ENCODE results near the gene SDR42E2. TPM values are rescaled to one million over a fixed set of nuclear protein-coding genes. Genes with fewer than 3 reads are reported as not detected.

Gene SDR42E2
- total and polyA plus RNA-seq, 2 of the 4 experiments (the other 2 are of a cell fraction), result not detected

- no peak overlapping the region for H3K18ac ChIP-seq (ENCODE audit: low read depth, low read length)
- intact Hi-C loops (cut with micrococcal nuclease) (no loop called here), dilution Hi-C loops (cut with HindIII; ENCODE audit: low sequenced_read_pairs, unreplicated experiment) (no loop called here), in situ Hi-C loops (cut with MboI; ENCODE audit: low sequenced_read_pairs) (no loop called here)
- no TSS peak for BruUV-seq (replicated peaks)
- H2BK20ac ChIP-seq (ENCODE audit: low read depth, low read length), result no peak overlapping the region
- no peak for TF ChIP-seq MAFK (IDR thresholded peaks at IDR 0.05; ENCODE audit: low read depth, low read length)
- no peak for TF ChIP-seq MXI1 (IDR thresholded peaks at IDR 0.05; ENCODE audit: borderline replicate concordance, low read depth, low read length)
- no peak for TF ChIP-seq RCOR1 (IDR thresholded peaks at IDR 0.05; ENCODE audit: insufficient replicate concordance, low read length)
- no peak for TF ChIP-seq USF2 (IDR thresholded peaks at IDR 0.05; ENCODE audit: low read depth, low read length)
- TF ChIP-seq, protein P1, sequence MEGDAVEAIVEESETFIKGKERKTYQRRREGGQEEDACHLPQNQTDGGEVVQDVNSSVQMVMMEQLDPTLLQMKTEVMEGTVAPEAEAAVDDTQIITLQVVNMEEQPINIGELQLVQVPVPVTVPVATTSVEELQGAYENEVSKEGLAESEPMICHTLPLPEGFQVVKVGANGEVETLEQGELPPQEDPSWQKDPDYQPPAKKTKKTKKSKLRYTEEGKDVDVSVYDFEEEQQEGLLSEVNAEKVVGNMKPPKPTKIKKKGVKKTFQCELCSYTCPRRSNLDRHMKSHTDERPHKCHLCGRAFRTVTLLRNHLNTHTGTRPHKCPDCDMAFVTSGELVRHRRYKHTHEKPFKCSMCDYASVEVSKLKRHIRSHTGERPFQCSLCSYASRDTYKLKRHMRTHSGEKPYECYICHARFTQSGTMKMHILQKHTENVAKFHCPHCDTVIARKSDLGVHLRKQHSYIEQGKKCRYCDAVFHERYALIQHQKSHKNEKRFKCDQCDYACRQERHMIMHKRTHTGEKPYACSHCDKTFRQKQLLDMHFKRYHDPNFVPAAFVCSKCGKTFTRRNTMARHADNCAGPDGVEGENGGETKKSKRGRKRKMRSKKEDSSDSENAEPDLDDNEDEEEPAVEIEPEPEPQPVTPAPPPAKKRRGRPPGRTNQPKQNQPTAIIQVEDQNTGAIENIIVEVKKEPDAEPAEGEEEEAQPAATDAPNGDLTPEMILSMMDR (conservative IDR thresholded peaks at IDR 0.05; ENCODE audit: low read depth, low read length), result no peak
- TF ChIP-seq NFE2L2 (IDR thresholded peaks at IDR 0.05; ENCODE audit: low read depth, low read length), result no peak
- TF ChIP-seq CHD1 (IDR thresholded peaks at IDR 0.05; ENCODE audit: low read depth, low read length), result no peak
- TF ChIP-seq POLR2A (IDR thresholded peaks at IDR 0.05; ENCODE audit: low read depth, low read length), result no peak
- TF ChIP-seq, protein P2, sequence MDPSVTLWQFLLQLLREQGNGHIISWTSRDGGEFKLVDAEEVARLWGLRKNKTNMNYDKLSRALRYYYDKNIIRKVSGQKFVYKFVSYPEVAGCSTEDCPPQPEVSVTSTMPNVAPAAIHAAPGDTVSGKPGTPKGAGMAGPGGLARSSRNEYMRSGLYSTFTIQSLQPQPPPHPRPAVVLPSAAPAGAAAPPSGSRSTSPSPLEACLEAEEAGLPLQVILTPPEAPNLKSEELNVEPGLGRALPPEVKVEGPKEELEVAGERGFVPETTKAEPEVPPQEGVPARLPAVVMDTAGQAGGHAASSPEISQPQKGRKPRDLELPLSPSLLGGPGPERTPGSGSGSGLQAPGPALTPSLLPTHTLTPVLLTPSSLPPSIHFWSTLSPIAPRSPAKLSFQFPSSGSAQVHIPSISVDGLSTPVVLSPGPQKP (IDR thresholded peaks at IDR 0.05; ENCODE audit: borderline replicate concordance, low read depth, low read length), result no peak
- no peak for TF ChIP-seq BHLHE40 (IDR thresholded peaks at IDR 0.05; ENCODE audit: low read depth, low read length)
- no peaks in the 10 kb centered on the region for H3K79me1 ChIP-seq (ENCODE audit: low read depth in 1 of 2, low read length in 2 of 2)
- H3K27me3 ChIP-seq (ENCODE audit: control insufficient read depth, insufficient read depth, low read length), result peaks cover 4% of the 10 kb centered on the region; the same call in 1 of the 2 replicates
- H4K5ac ChIP-seq (ENCODE audit: low read depth, low read length), result no peak overlapping the region
- H3K9me1 ChIP-seq (ENCODE audit: insufficient read depth, low read length), result no peaks in the 10 kb centered on the region
- H4K20me1 ChIP-seq (ENCODE audit: insufficient read depth, low read length), result no peaks in the 10 kb centered on the region
- H3K4ac ChIP-seq (ENCODE audit: low read depth, low read length), result no peak overlapping the region
- CTCF ChIA-PET, result no interaction called here
- no peak overlapping the region for H3K23ac ChIP-seq (ENCODE audit: low read depth, low read length)
- H3K4me3 ChIP-seq (ENCODE audit: insufficient read depth, low read depth, low read length), result no peak overlapping the region
- no peak overlapping the region for H2BK15ac ChIP-seq (ENCODE audit: low read depth, low read length)
- no peaks in the 10 kb centered on the region for H3K4me1 ChIP-seq (ENCODE audit: control insufficient read depth, insufficient read depth, low read length)
- H2AK5ac ChIP-seq (ENCODE audit: low read depth, low read length), result no peak overlapping the region
- H3K27ac ChIP-seq (ENCODE audit: insufficient read depth, low read length), result no peak overlapping the region
- H4K91ac ChIP-seq (ENCODE audit: insufficient read depth, low read depth, low read length), result no peak overlapping the region
- no peak overlapping the region for H3K9ac ChIP-seq (ENCODE audit: low read depth, low read length)
- WGBS, 2 experiments (ENCODE audit: extremely low coverage in 2 of 2, insufficient read length in 1 of 2), result no CpG with 5 or more reads among the region's 7 CpGs
- POLR2A ChIA-PET (ENCODE audit: unreplicated experiment), result no interaction called here
- H2BK120ac ChIP-seq (ENCODE audit: low read depth, low read length), result no peak overlapping the region
- H3K36me3 ChIP-seq (ENCODE audit: control insufficient read depth, insufficient read depth, low read length), result no peaks in the 10 kb centered on the region
- no peak overlapping the region for H3K56ac ChIP-seq (ENCODE audit: extremely low read depth, insufficient read depth, low read length)
- H2BK5ac ChIP-seq (ENCODE audit: low read depth, low read length, poor library complexity, severe bottlenecking), result no peak overlapping the region
- H2AK9ac ChIP-seq (replicated peaks; ENCODE audit: low read depth, low read length, poor library complexity), result no peak overlapping the region
- ATAC-seq (ENCODE audit: low read depth), result no peak
- no peaks in the 10 kb centered on the region for H3K9me3 ChIP-seq (ENCODE audit: control insufficient read depth, insufficient read depth, low read length)
- no peak for DNase-seq
- no peak overlapping the region for H4K8ac ChIP-seq (ENCODE audit: low read depth in 2 of 2, low read length in 2 of 2)
- no peak overlapping the region for H3K14ac ChIP-seq (replicated peaks; ENCODE audit: low read depth, low read length)
- no peak overlapping the region for H3K4me2 ChIP-seq (ENCODE audit: low read depth, low read length)
- no peak overlapping the region for H2AFZ ChIP-seq (replicated peaks; ENCODE audit: low read length, poor library complexity)
These were observed 38.4 kb upstream of the SDR42E2 start for GRCh38 chr16:22123759-22124490.

Measured in IMR-90 (cell line).